ENCODE results near the gene SPTB. TPM values are rescaled to one million over a fixed set of nuclear protein-coding genes. Genes with fewer than 3 reads are reported as not detected.

The SPTB gene
- total RNA-seq, 4 donors from 2014 or later, result 1.1 to 3.5 (median 1.4) TPM

DNA sequence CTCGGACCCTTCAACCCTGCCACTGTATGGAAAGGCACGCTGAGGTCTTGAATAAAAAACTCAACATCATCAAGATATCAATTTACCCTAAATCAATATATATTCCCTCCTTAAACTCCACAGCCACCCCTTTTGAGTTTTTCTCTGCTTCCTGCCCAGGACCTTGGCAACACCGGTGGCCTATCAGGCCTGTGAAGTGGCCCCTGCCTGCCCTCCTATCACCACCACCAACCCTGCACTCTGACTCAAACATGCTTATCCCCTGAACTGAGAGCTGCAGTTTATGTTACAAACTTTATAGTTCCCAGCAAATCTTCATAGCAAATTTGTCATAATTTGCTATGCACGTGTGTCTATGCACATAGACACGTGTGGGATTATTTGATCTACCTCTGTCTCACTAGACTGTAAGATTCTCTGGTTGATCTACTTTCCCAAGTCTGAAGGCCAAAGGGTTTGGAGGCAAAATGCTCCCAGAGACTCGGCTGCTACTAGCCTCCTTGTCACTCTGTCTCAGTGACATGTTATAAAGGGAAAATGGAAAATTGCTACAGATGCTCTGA, 63.4 kb downstream of the SPTB start:
- ATAC-seq (ENCODE audit: low FRiP score), result no peak
- TF ChIP-seq, protein P1, sequence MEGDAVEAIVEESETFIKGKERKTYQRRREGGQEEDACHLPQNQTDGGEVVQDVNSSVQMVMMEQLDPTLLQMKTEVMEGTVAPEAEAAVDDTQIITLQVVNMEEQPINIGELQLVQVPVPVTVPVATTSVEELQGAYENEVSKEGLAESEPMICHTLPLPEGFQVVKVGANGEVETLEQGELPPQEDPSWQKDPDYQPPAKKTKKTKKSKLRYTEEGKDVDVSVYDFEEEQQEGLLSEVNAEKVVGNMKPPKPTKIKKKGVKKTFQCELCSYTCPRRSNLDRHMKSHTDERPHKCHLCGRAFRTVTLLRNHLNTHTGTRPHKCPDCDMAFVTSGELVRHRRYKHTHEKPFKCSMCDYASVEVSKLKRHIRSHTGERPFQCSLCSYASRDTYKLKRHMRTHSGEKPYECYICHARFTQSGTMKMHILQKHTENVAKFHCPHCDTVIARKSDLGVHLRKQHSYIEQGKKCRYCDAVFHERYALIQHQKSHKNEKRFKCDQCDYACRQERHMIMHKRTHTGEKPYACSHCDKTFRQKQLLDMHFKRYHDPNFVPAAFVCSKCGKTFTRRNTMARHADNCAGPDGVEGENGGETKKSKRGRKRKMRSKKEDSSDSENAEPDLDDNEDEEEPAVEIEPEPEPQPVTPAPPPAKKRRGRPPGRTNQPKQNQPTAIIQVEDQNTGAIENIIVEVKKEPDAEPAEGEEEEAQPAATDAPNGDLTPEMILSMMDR (IDR thresholded peaks at IDR 0.05), result no peak
- no peak for DNase-seq (ENCODE audit: low spot score)

DNA sequence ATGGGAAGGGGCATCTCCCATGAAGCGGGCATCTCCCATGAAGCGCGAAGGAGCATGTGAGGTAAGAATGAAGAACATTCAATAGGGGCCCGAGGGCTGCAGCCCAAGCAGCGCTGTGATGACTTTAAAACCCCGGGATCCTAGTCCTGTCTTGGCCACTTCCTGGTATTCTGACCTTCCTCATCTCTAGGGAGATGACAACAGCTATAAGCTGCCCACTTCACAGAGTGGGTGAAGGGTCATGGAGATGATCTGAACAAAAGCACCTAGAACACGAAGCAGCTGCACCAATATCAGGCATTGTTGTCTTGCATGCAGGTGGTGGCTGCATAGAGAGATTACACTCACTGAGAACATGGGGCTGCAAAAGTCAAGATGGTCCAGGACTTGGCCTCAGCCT, 64.5 kb downstream of the SPTB start:
- no peak for DNase-seq (ENCODE audit: low spot score)
- TF ChIP-seq, protein P1 (IDR thresholded peaks at IDR 0.05), result no peak

DNA sequence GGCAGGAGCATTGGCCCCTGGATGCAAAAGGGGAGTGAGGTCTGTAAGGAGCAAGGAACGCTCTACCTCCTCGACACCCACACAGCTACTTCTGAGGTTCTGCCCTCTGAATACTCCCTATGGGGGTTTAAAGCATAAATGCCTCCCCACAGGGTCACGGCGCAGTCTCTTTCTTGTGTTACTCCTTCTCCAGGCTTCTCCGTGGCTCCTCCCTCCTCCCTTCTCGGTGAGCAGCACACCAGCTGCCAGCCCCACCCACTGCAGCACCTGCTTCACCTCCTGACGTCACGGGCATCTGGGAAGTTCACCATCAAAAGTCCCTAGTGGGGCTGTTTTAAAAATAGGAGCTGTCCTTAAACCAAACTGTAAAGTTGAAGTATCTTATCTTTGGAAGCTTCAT, 67.3 kb downstream of the SPTB start:
- TF ChIP-seq, protein P1 (IDR thresholded peaks at IDR 0.05), result no peak
- no peak for DNase-seq (ENCODE audit: low spot score)
- peak; percentile 68 for ATAC-seq (ENCODE audit: low FRiP score)

More for the DNA sequence above, 64.5 kb downstream of the SPTB start:
- no peak for ATAC-seq (ENCODE audit: low FRiP score)

DNA sequence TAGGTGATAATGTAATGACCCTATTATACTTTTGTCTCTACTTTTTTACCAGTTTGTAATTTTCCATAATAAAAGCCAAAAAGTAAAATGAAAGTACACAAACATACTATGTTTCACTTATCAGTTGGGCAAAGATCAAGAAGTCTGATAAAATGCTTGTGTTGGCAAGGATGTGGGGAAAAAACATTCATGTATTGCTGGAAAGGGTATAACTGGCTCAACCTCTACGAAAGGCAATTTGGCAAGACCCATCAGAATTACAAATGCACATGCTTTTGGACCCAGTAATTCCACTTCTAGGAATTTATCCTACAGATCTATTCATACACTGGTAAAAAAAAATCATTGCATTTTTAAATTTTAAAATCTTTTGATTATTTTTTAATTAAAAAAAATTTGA, 68.0 kb downstream of the SPTB start:
- no peak for DNase-seq (ENCODE audit: low spot score)
- ATAC-seq (ENCODE audit: low FRiP score), result no peak
- TF ChIP-seq, protein P1 (IDR thresholded peaks at IDR 0.05), result no peak

DNA sequence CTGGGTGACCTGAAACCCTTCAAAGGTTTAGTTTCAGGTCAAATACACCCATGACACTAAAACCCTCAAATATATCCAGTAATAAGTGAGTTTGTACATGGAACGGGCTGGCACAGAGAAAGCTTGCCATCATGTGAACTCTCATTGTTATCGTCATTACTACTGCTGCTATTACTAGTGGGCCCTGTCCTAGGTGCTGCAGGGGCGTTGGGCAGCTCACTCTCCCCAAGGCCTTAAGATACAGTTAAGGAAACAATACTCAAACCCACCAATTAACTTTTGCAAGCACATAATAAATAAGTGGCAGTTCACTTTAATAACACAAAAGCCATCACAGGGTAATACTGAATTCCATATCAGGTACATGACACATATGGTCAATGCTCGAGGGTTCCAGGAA, 71.3 kb downstream of the SPTB start:
- TF ChIP-seq, protein P1 (IDR thresholded peaks at IDR 0.05), result no peak
- ATAC-seq (ENCODE audit: low FRiP score), result no peak
- DNase-seq (ENCODE audit: low spot score), result no peak

DNA sequence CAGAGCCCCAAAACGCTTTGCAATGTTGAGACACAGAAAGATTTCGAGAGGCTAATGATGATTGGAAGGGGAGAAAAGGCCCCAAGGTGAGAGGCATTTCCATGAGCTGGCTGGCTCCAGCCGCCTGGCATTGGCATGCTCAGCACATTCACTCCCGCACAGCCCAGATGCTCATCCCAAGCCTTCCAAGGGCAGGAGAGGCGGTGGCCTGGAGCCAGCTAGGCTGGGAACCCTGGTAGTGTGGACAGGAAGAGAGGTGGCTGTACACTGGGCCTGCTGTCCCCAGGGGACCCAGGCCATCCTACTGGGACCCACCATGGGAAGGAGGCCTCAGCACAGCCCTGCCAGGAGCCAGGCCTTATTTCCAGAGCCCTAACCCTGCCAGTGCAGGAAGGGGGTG, 72.2 kb downstream of the SPTB start:
- TF ChIP-seq, protein P1 (IDR thresholded peaks at IDR 0.05), result no peak
- ATAC-seq (ENCODE audit: low FRiP score) (no peak), DNase-seq (ENCODE audit: low spot score) (no peak)

DNA sequence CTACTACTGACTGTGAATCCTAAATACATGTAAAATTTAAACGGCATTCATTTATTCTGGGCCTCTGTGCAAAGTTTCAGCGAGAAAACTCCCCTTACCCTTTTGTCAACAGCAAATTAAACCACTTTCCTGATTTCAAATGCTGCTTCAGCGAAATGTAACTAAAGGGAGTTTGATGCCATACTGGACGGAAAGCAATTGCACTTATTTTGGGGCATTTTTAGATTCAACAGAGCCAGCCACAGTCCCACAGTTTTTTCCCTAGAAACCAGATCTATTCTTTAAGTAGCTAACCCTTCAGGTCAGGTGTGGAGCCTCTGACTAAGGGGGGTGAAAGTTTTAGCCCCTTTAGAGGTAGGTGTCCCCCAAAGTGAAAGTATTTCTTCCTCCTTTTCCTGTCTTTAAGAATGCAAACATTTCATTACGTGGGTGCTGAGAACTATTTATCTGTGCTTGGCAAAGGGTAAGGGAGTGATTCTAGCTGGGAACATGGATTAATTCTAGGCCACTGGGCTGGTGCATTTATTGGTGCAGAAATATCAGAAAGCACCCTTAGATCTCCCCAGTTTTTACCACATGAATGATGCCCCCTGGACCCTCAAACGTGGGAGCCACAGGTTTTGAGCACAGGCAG, 72.7 kb downstream of the SPTB start:
- TF ChIP-seq, protein P1 (IDR thresholded peaks at IDR 0.05), result no peak
- no peak for DNase-seq (ENCODE audit: low spot score)
- ATAC-seq (ENCODE audit: low FRiP score), result no peak

All from omental fat pad (tissue), 4 donors.